Iris pigment epithelial cell (primary cell): ENCODE measurements around the gene CEP63.
"Not testable (repeated sequence)": the region's sequence is repeated elsewhere in the genome, so short reads cannot be mapped to it uniquely, and the experiment has no call there.

Experiments
- DNase-seq: peaks from one replicate; pipeline ENCODE4 v3.0.0-alpha.2; 2011; ENCODE audit warnings: low read depth

Gene CEP63

DNA sequence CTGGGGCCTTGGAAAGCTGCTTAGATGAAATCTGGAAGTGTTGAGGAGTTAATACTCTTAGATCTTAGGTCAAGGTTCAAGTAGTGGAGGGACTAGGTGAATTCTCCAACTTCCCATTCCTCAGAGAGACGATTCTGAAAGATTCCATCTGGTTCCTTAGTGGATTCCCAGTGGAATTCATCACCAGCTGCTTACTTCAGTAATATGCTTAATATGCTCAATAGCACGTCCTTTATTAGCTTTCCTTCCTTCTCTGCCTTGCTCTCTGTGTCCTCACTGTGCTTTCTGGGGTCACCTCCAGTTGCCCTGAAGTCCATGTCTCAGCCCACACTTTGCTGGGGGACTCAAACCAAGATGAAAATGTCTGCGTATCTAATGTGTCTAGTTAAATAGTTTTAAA is 31.0 kb downstream of the CEP63 start:
- DNase-seq = no peak

DNA sequence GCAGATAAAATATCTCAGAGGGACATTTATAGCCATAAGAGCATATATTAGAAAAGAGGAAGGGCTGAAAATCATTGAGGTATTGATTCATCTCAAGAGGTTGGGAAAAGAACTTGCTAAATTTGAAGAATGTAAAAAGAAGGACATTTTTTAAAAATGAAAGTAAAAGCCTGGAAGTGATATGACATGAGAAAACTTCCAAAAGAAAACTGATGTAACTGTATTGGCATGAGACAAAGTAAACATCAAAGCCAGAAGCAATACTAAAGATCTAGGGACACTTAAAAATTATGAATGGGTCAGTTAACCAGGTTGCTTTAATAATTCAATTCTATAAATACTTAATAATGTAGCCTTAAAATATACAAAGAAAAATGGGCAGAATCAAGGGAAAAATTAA is 31.9 kb downstream of the CEP63 start:
- DNase-seq = peak; percentile 66

DNA sequence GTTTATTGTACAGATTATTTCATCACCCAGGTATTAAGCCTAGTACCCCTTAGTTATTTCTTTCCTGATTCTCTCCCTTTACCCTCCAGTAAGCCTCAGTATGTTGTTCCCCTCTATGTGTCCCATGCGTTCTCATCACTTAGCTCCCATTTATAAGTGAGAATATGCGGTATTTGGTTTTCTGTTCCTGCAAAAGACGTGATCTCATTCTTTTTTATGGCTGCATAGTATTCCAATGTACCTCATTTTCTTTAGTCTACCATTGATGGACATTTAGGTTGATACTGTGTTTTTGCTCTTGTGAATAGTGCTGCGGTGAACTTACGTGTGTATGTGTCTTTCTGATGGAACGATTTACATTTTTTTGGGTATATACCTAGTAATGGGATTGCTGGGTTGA is 36.7 kb downstream of the CEP63 start:
- no peak for DNase-seq

DNA sequence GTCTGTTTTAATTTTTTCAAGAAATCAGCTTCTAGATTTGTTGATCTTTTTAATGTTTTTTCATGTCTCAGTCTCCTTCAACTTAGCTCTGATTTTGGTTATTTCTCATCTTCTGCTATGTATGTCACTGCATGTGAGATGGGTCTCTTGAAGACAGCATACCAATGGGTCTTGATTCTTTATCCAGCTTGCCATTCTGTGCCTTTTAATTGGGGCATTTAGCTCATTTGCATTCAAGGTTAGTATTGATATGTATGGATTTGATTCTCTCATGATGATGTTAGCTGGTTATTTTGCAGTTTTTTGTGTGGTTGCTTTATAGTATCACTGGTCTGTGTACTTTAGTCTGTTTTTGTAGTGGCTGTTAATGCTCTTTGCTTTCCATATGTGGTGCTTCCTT is 39.4 kb downstream of the CEP63 start:
- no peak for DNase-seq

DNA sequence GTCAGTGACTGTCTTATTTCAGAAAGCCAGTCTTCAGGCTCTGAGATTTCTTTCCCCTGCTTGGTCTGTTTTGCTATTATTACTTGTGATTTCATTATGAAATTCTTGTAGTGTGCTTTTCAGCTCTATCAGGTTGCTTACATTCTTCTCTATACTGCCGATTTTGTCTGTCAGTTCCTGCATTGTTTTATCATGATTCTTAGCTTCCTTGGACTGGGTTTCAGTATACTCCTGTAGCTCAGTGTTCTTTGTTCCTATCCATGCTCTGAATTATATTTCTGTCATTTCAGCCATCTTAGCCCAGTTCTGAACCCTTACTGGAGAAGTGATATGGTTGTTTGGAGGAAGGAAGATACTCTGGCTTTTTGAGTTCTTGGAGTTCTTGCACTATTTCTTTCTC is 40.5 kb downstream of the CEP63 start:
- DNase-seq = peak; percentile 53

DNA sequence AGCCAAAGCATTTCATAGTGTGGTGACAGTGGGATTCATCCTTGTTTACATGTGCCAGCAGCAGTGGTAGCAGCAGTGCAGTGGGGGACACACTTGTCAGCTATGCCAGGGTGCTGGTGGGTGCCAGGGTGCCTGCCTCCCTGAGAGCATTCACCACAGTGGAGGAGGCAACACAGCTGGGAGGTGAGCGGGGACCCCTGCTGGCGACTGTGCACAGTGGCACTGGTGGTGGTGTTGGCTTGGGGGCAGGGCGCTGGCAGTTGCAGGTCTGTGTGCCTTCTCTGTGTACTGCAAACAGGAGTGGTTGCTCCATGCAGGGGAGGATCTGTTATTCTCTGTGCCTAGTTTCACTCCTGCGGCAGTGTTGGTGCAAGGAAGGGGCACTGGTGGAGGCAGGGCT is 41.2 kb downstream of the CEP63 start:
- DNase-seq = peak; percentile 34

DNA sequence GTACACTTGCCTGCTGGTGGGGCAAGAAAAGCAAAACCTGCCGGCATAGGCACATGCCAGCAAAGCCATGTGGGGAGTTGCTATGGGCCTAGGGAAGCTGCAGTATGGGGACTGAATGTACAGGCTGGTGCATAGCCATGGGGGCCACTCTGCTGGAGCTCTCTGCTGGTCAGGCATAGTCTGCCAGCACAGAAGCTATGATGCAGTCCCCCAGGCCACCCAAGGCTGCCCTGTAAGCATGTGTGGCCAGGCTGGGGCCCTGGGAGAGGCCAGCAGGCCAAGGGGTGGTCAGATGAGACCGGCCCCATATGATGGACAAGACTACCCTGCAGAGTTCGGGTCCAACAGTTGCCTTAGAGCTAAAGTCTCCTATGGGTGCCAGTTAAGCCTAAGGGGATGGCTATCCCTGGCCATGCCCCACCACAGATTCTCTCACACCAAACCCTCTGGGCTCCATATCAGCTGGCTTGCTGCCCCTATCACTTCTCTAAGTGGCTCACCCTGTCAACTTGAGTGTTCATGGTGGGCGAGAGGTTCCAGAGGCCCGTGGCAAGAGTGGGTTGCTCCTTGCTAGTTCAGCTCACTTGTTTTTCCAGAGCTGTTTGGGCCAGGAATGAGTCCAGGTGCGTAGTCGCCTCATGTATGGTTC is 41.8 kb downstream of the CEP63 start:
- no peak for DNase-seq

DNA sequence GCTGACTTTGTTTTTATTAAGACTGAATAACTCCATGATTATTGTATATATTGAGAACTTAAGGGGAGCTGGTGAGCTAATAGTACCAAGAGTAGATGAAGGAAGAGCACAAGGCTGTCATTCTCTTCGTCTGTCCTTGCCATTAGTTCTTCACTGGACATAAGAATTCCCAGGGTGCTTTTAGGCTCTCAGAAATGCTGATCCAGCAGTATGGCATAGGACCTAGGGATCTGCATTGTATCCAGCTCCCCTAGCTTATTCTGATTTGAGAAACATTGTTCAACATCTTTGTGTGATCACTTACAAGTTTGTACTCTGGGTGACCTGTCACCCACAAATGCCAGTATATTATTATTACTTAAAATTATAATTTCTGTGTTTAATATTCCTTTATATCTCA is 47.6 kb downstream of the CEP63 start:
- no peak for DNase-seq

DNA sequence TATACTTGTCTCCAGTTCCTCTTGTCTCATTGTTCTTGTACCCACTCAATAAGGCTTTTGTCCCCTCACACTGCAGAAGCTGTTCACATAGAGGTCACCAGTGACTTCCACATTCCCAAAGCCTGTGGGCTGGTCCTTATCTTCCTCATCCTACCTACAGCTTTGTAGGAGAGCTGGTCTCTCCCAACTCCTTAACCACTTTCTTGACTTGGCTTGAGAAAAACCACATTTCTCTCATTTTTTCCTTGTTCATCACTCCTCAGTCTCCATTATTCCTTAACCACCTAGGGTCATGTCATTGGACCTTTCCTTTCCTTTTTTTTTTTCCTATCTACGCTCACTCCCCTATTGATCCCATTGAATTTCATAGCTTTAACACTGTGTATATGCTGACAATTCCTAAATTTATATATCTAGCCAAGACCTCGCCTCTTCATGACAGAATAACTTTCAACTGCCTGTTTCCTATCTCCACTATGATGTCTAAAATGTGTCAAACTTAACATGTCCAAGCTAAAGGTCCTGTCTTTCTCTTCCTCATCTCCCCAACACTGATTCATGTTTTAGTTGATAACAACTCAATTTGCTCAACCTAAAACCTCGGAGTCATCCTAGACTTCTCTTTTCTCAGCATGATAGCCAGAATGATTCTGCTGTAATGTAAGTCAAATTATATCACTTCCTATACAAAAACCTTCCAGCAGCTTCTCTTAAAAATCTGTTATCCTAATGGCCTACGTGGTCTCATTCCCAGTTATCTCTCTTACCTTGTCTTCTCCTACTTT is 49.5 kb downstream of the CEP63 start:
- no peak for DNase-seq

DNA sequence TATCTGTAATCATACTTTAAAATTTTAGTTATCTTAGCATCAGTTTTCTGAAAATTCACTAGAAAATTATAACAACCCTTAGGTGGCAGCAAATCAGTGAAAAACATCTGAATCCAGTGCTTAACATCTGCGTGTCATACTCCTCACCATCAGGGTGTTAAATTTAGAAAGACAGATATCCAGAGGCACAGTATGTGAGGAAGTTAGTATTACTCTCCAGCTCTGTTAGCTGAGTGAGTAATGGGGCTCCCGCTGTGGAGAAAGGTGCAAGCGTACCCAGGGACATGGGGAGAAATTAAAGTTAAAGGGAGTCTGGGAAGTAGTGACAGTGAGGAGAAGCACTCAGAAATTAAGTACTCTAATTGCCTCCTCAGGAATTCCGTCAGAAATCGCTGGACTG is 50.9 kb downstream of the CEP63 start:
- no peak for DNase-seq

DNA sequence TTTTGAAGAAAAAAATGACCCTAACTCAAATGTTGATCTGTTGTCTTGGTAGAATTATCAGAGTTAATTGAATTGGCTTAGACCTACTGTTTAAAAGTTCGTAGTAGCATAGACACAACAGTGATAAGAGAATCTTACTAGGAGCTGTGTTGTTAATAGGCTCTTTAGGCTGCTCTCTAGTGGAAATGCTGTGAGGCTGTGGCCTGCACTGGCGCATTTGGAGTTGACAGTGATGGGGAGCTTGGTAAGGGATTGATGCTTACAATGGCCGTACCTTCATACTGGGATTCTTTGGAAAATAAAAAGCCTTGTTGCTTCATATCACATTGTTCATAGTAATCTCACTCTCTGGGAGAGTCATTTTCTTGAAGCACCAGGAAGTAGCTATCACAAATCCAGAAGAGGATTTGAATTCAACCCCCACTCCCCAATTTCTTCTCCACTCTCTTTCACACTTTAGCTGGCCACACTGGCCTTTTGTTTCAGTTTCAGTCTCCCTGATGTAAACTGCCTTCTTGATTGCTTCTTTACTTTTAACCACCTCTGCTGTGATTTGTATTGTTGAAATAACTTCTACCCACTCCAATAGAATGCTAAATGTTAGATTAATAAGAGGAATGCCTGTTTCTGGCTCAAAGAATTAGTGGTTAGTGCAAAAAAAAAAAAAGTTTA is 56.6 kb downstream of the CEP63 start:
- DNase-seq = no peak

DNA sequence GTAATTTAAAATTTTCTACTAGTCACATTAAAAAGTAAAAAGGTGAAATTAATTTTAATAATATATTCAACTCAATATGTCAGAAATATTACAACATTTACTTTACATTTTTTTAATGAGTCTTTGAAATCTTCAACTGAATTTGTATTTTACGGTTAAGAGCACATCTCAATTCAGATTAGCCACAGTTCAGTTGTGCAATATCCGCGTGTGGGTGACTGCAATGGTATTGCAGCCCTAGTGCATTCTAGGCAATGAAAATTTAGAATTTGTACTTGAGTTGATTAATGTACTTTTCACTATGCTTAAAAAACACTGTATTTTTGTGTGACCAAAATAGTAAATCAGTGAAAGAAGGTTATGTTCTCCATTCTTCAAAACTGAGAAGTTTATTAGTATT is 57.3 kb downstream of the CEP63 start:
- DNase-seq = peak; percentile 28

DNA sequence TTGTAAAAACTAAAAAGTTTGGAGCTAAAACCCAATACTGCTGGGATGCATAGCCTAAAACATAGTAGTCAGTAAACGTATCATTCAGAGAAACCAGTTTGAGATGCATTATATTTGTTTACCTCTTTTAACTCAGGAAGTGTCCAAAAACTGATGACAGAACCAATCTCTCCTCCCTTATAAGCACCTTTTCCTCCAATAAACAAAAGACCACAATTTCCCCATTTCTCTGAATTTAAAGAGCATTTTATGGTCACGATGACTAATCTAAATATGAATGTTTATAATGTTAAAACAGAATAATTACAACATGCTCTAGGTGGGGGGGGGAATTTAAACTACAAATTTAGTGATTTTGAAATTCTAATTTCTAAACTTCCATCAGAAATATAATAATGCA is 58.5 kb downstream of the CEP63 start:
- DNase-seq = peak; percentile 13

DNA sequence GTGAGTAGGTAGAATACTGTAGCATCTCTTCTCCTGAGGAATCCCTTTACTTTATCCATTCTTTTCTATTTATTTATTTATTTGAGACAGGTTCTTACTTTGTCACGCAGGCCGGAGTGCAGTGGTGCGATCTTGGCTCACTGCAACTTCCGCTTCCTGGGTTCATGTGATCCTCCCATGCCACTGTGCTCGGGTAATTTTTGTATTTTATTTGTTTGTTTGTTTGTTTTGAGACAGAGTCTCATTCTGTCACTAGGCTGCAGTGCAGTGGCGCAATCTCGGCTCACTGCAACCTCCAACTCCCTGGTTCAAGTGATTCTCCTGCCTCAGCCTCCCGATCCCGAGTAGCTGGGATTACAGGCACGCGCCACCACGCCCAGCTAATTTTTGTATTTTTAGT is 58.9 kb downstream of the CEP63 start:
- DNase-seq = not testable (repeated sequence)

DNA sequence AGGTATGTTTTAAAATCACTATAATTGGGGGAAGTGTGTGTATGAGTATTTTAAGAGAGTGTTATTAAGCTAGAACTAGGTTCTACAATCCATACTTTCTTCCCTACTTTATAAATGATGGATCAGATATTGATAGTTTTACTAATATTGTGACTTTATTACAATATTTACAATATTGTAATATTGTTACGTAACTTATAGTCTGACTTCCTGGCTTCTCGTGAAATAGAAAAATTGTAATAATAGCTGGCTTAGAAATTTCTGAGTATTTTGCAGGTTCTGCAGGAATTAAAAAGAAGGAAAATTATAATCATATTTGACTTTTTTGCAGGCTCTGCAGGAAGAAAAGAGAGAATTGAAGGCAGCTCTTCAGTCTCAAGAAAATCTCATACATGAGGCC is 60.0 kb downstream of the CEP63 start:
- DNase-seq = no peak

DNA sequence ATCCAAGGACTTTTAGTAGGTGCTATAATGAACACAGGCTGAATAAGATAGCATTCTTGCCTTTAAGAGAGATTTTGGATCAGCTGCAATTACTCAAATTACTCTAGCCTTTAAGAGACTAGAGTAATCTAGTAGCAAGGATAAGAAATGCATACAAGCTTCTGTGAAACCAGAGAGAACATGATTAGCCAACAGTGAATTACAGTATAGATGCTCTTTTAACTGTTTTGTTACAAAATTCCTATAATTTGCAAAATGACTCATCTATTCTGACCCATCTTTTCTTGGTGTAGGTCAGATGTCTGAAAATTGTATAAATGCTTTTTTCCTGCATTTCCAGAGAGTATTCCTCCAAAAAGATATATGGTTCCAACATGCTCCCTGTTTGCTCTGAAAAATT is 66.9 kb downstream of the CEP63 start:
- peak; percentile 45 for DNase-seq

DNA sequence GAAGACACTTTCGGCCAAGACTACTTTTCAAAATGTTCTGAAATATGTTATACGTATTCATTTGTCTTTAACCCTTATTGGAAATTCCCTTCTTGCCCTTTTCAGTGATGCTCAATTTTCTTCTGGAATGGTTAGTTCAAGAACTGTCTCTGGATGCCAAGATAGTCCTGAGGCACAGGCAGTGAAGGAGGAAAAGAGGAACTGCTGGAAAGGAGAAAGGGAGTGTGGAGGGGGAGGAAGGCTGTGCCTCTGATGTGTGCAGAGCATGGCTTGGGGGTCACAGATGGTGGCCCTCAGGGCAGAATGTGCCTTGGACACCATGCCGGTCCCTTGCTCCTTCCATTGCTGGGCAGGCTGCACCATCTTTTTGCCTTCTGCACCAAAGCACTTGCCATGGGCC is 73.7 kb downstream of the CEP63 start:
- no peak for DNase-seq

DNA sequence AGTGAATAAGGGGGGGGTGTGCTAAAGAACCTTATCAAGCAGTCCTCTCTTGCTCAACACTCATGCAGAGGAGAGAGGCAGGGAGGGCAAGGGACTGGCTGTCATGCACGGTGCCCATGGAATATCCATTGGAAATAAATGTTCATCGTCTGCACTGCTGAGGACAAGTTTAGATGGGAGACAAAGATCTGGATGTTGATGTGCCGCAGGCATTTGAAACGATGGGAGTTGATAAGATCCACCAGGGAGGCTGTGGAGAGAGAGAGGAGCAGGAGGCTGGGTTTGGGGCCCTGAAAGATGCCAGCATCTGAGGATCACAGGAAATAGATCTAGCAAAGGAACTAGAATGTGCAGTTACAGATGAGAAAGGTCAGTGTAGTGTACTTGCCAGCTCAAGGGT is 76.2 kb downstream of the CEP63 start:
- DNase-seq = no peak

DNA sequence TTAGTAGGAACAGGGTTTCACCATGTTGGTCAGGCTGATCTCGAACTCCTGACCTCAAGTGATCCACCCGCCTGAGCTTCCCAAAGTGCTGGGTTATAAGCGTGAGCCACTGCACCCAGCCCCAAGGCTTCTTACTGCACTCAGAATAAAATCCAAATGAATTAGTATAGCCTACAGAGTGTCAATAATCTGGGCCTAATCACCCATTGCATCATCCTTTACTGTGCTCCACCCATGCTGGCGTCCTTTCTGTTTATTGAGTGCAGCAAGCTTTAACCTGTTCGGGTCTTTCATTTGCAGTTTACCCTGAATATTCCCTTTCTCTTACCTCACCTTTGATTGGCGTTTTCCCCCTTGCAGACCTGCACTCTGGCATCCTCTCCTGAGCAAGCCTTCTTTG is 77.7 kb downstream of the CEP63 start:
- DNase-seq = no peak

DNA sequence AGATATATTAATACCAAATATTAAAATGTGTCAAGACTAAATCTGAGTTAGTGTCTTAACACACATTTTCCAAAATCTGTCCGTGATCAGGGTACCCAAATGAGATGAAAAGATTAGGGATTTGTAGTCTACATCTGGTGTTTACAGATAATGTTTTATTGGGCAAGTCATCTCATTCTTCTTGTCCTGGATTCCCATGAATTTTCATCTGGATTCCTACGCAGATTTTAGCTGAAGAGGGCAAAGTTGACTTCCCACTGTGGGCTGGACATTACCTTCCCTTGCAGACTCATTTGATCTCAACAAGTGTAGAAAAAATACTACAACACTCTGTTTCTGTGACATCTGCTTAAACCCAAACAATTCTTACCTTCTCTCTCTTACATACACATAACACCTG is 79.1 kb downstream of the CEP63 start:
- DNase-seq = no peak

DNA sequence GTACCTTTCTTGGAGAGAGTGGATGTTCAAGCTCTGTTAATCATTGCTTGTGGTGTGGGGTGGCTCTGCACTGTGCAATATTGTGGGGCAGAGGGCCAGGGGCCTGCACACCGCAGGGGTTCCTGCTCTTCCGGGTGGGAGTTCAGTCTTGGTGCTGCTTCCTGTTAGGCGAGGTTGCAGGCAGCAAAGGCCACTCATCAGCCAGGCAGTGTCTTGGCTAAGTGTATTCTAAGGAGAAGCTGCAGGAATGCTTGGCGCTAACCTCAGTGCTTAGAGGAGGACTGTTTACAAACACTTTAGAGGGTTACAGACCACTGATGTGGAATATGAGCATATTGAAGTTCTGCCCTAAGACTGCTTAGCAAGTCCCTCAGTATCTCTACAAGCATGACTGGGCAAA is 81.7 kb downstream of the CEP63 start:
- DNase-seq = peak; percentile 8

DNA sequence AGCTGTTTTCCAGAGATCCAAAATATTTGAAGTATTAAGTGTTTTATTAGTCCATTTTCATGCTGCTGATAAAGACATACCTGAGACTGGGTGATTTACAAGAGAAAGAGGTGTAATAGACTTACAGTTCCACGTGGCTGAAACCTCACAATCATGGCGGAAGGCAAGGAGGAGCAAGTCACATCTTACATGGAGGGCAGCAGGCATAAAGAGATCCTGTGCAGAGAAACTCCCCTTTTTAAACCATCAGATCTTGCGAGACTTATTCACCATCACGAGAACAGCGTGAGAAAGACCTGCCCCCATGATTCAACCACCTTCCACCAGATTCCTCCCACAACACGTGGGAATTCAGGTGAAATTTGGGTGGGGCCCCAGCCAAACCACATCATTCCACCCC is 82.9 kb downstream of the CEP63 start:
- DNase-seq = no peak

DNA sequence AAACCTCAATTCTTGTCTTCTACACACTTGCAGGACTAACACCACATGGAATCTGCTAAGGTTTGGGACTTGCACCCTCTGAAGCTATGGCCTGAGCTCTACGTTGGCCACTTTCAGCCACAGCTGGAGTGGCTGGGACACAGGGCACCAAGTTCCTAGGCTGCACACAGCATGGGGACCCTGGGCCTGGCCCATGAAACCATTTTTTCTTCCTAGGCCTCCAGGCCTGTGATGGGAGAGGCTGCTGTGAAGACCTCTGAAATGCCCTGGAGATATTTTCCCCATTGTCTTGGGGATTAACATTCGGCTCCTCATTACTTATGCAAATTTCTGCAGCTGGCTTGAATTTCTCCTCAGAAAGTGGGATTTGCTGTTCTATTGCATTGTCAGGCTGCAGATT is 84.0 kb downstream of the CEP63 start:
- not testable (repeated sequence) for DNase-seq
